Measurements from ENCODE around the gene SYT3. TPM values are rescaled to one million over a fixed set of nuclear protein-coding genes. Genes with fewer than 3 reads are reported as not detected.

Gene SYT3
- total RNA-seq, 2 donors from 2014 or later = 0.19 to 0.59 TPM

DNA sequence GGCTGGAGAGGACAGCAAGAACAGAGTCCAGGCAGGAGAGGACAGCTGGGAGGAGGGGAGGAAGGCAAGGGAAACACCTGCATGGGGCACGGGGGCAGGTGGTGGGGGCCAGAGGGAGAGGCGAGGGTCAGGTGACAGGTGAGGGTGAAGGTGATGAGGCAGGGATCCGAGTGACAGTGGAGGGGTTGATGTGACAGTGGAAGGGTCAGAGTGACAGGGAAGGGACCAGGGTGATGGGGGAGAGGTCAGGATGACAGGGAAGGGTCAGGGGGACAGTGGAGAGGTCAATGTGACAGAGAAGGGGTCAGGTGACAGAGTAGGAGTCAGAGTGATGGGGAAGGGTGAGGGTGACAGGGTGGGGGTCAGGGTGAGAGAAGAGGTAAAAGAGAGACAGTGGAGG, 38.6 kb upstream of the SYT3 start:
- TF ChIP-seq, protein P1, sequence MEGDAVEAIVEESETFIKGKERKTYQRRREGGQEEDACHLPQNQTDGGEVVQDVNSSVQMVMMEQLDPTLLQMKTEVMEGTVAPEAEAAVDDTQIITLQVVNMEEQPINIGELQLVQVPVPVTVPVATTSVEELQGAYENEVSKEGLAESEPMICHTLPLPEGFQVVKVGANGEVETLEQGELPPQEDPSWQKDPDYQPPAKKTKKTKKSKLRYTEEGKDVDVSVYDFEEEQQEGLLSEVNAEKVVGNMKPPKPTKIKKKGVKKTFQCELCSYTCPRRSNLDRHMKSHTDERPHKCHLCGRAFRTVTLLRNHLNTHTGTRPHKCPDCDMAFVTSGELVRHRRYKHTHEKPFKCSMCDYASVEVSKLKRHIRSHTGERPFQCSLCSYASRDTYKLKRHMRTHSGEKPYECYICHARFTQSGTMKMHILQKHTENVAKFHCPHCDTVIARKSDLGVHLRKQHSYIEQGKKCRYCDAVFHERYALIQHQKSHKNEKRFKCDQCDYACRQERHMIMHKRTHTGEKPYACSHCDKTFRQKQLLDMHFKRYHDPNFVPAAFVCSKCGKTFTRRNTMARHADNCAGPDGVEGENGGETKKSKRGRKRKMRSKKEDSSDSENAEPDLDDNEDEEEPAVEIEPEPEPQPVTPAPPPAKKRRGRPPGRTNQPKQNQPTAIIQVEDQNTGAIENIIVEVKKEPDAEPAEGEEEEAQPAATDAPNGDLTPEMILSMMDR (IDR thresholded peaks at IDR 0.05) = no peak
- DNase-seq (ENCODE audit: low spot score) = no peak
- Histone ChIP-seq H3K27ac (no peak overlapping the region), H3K9me3 (no peaks in the 10 kb centered on the region), H3K4me3 (no peak overlapping the region), H3K36me3 (no peaks in the 10 kb centered on the region), H3K27me3 (no peaks in the 10 kb centered on the region), H3K4me1 (no peaks in the 10 kb centered on the region)

DNA sequence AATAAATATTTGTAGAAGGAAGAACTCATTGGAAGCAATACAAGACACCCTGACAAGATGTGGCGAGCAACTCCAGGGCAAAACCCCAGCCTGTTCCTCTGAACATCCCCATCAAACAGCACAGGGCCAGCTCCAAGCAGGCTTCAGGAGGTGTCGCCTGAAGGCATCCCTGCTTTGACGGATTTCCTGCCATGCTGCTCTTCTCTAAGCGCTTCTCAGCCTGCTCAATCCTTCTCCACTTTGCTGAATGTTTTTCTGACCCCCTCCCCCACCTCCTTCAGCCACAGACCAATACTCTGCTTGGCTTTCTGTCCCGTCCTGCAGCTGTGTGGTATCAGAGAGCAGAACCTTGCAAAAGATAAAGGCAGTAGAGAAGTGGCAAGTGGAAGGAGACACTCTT, 38.0 kb upstream of the SYT3 start:
- Histone ChIP-seq H3K9me3 (no peaks in the 10 kb centered on the region), H3K4me1 (no peaks in the 10 kb centered on the region), H3K4me3 (no peak overlapping the region), H3K27ac (no peak overlapping the region), H3K36me3 (no peaks in the 10 kb centered on the region), H3K27me3 (no peaks in the 10 kb centered on the region)
- DNase-seq (ENCODE audit: low spot score) = no peak
- TF ChIP-seq, protein P1 (IDR thresholded peaks at IDR 0.05) = no peak

GRCh38 chr19:50676625-50677197, 37.0 kb upstream of the SYT3 start:
- Histone ChIP-seq H3K9me3 (no peaks in the 10 kb centered on the region), H3K27ac (no peak overlapping the region), H3K4me3 (no peak overlapping the region), H3K36me3 (no peaks in the 10 kb centered on the region), H3K27me3 (no peaks in the 10 kb centered on the region), H3K4me1 (no peaks in the 10 kb centered on the region)
- DNase-seq (ENCODE audit: low spot score) = no peak
- TF ChIP-seq, protein P1 (IDR thresholded peaks at IDR 0.05) = no peak

- H3K9me3 ChIP-seq = no peaks in the 10 kb centered on the region
- H3K27ac ChIP-seq = no peak overlapping the region
- no peaks in the 10 kb centered on the region for H3K36me3 ChIP-seq
- H3K4me3 ChIP-seq = no peak overlapping the region
- TF ChIP-seq, protein P1 (IDR thresholded peaks at IDR 0.05) = no peak
- DNase-seq (ENCODE audit: low spot score) = no peak
- no peaks in the 10 kb centered on the region for H3K4me1 ChIP-seq
- peaks cover 5 to 20% of the 10 kb centered on the region in 2 donors for H3K27me3 ChIP-seq
Measured at GRCh38 chr19:50673118-50673517, 33.4 kb upstream of the SYT3 start.

GRCh38 chr19:50670102-50670380, 30.4 kb upstream of the SYT3 start:
- Histone ChIP-seq H3K4me1 (peaks cover 0 to 11% of the 10 kb centered on the region in 2 donors), H3K4me3 (no peak overlapping the region), H3K27ac (no peak overlapping the region), H3K36me3 (no peaks in the 10 kb centered on the region), H3K27me3 (peaks cover 10 to 43% of the 10 kb centered on the region in 2 donors), H3K9me3 (no peaks in the 10 kb centered on the region)
- DNase-seq (ENCODE audit: low spot score) = no peak
- TF ChIP-seq, protein P1 (IDR thresholded peaks at IDR 0.05) = no peak

All from right atrium auricular region (tissue), 2 donors.